Measurements from ENCODE around the gene SLC16A2. TPM values are rescaled to one million over a fixed set of nuclear protein-coding genes. Genes with fewer than 3 reads are reported as not detected.
"Not testable (repeated sequence)": the region's sequence is repeated elsewhere in the genome, so short reads cannot be mapped to it uniquely, and the experiment has no call there.

SLC16A2 gene
- total RNA-seq, 2 experiments from 2014 or later: 1.2 TPM

GRCh38 chrX:74449322-74449936 is 28.1 kb downstream of the SLC16A2 start:
- ChIA-PET CTCF (no interaction called here), POLR2A (interaction anchor here (1.0 kb wide), 1 partner anchor 24 kb away, joined by 3 read pairs; no protein-coding TSS in a partner anchor)
- peak; percentile 35 for DNase-seq
- Mint-ChIP-seq H3K4me3 (no peak overlapping the region), H3K36me3 (no peaks in the 10 kb centered on the region), H3K9me3 (no peaks in the 10 kb centered on the region), H3K27ac (no peak overlapping the region), H3K27me3 (no peaks in the 10 kb centered on the region), H3K4me1 (ENCODE audit: low read depth) (peaks cover 28% of the 10 kb centered on the region)
- intact Hi-C loops (cut with micrococcal nuclease): no loop called here

GRCh38 chrX:74449937-74450330 is 28.6 kb downstream of the SLC16A2 start:
- H3K36me3 Mint-ChIP-seq: no peaks in the 10 kb centered on the region
- CTCF ChIA-PET: no interaction called here
- no peak overlapping the region for H3K4me3 Mint-ChIP-seq
- H3K27ac Mint-ChIP-seq: no peak overlapping the region
- no peak for DNase-seq
- H3K27me3 Mint-ChIP-seq: no peaks in the 10 kb centered on the region
- intact Hi-C loops (cut with micrococcal nuclease): loop anchor here (2.0 to 10.0 kb wide), 2 partner anchors 27 to 235 kb away; no protein-coding TSS in a partner anchor
- H3K4me1 Mint-ChIP-seq (ENCODE audit: low read depth): peaks cover 28% of the 10 kb centered on the region
- no peaks in the 10 kb centered on the region for H3K9me3 Mint-ChIP-seq
- POLR2A ChIA-PET: no interaction called here

- DNase-seq: peak; percentile 40
- peak overlapping the region; percentile 80 for H3K27ac Mint-ChIP-seq
- ChIA-PET POLR2A (interaction anchor here (1.1 kb wide), 2 partner anchors 84 to 89 kb away, joined by 3 to 6 read pairs; no protein-coding TSS in a partner anchor), CTCF (no interaction called here)
- H3K27me3 Mint-ChIP-seq: no peaks in the 10 kb centered on the region
- no peaks in the 10 kb centered on the region for H3K9me3 Mint-ChIP-seq
- peaks cover 28% of the 10 kb centered on the region for H3K4me1 Mint-ChIP-seq (ENCODE audit: low read depth)
- H3K4me3 Mint-ChIP-seq: no peak overlapping the region
- intact Hi-C loops (cut with micrococcal nuclease): loop anchor here (1.0 to 10.0 kb wide), 7 partner anchors 28 to 236 kb away; no protein-coding TSS in a partner anchor
- no peaks in the 10 kb centered on the region for H3K36me3 Mint-ChIP-seq
Measured at GRCh38 chrX:74450803-74451449, 29.6 kb downstream of the SLC16A2 start.

GRCh38 chrX:74451450-74452198 is 30.3 kb downstream of the SLC16A2 start:
- Mint-ChIP-seq H3K27ac (peak overlapping the region; percentile 80), H3K27me3 (no peaks in the 10 kb centered on the region), H3K4me1 (ENCODE audit: low read depth) (peaks cover 28% of the 10 kb centered on the region), H3K36me3 (no peaks in the 10 kb centered on the region), H3K4me3 (peak overlapping the region; percentile 8), H3K9me3 (no peaks in the 10 kb centered on the region)
- POLR2A ChIA-PET: interaction anchor here (1.1 kb wide), 2 partner anchors 83 to 89 kb away, joined by 3 to 6 read pairs; no protein-coding TSS in a partner anchor
- CTCF ChIA-PET: no interaction called here
- no peak for DNase-seq
- intact Hi-C loops (cut with micrococcal nuclease): loop anchor here (1.0 to 10.0 kb wide), 7 partner anchors 29 to 237 kb away; no protein-coding TSS in a partner anchor

GRCh38 chrX:74452199-74452481 is 30.8 kb downstream of the SLC16A2 start:
- POLR2A ChIA-PET: no interaction called here
- CTCF ChIA-PET: no interaction called here
- H3K27ac Mint-ChIP-seq: no peak overlapping the region
- H3K4me1 Mint-ChIP-seq (ENCODE audit: low read depth): peaks cover 28% of the 10 kb centered on the region
- DNase-seq: no peak
- no peaks in the 10 kb centered on the region for H3K36me3 Mint-ChIP-seq
- intact Hi-C loops (cut with micrococcal nuclease): loop anchor here (10.0 kb wide), 1 partner anchor 237 kb away; no protein-coding TSS in a partner anchor
- no peaks in the 10 kb centered on the region for H3K9me3 Mint-ChIP-seq
- no peaks in the 10 kb centered on the region for H3K27me3 Mint-ChIP-seq
- H3K4me3 Mint-ChIP-seq: no peak overlapping the region

- Mint-ChIP-seq H3K36me3 (no peaks in the 10 kb centered on the region), H3K27me3 (no peaks in the 10 kb centered on the region), H3K4me3 (no peak overlapping the region), H3K9me3 (no peaks in the 10 kb centered on the region), H3K27ac (no peak overlapping the region), H3K4me1 (ENCODE audit: low read depth) (peaks cover 28% of the 10 kb centered on the region)
- DNase-seq: no peak
- POLR2A ChIA-PET: no interaction called here
- CTCF ChIA-PET: no interaction called here
- intact Hi-C loops (cut with micrococcal nuclease): loop anchor here (10.0 kb wide), 1 partner anchor 238 kb away; no protein-coding TSS in a partner anchor
Measured at GRCh38 chrX:74453178-74453577, 31.9 kb downstream of the SLC16A2 start.

- DNase-seq, POLR2A ChIA-PET, CTCF ChIA-PET, H3K36me3 Mint-ChIP-seq, H3K9me3 Mint-ChIP-seq, H3K27ac Mint-ChIP-seq, H3K27me3 Mint-ChIP-seq, H3K4me3 Mint-ChIP-seq: not testable (repeated sequence)
- intact Hi-C loops (cut with micrococcal nuclease): loop anchor here (10.0 kb wide), 1 partner anchor 239 kb away; no protein-coding TSS in a partner anchor
- peaks cover 28% of the 10 kb centered on the region for H3K4me1 Mint-ChIP-seq (ENCODE audit: low read depth)
Measured at GRCh38 chrX:74454233-74454632, 32.9 kb downstream of the SLC16A2 start.

- CTCF ChIA-PET: no interaction called here
- Mint-ChIP-seq H3K27me3 (no peaks in the 10 kb centered on the region), H3K27ac (no peak overlapping the region), H3K36me3 (no peaks in the 10 kb centered on the region), H3K4me1 (ENCODE audit: low read depth) (no peaks in the 10 kb centered on the region), H3K9me3 (no peaks in the 10 kb centered on the region), H3K4me3 (no peak overlapping the region)
- intact Hi-C loops (cut with micrococcal nuclease): loop anchor here (10.0 kb wide), 1 partner anchor 244 kb away; no protein-coding TSS in a partner anchor
- DNase-seq: no peak
- POLR2A ChIA-PET: no interaction called here
Measured at GRCh38 chrX:74458736-74459135, 37.4 kb downstream of the SLC16A2 start.

GRCh38 chrX:74461384-74461783 is 40.1 kb downstream of the SLC16A2 start:
- no peak overlapping the region for H3K4me3 Mint-ChIP-seq

GRCh38 chrX:74464722-74465121 is 43.4 kb downstream of the SLC16A2 start:
- CTCF ChIA-PET: no interaction called here
- Mint-ChIP-seq H3K36me3 (no peaks in the 10 kb centered on the region), H3K27me3 (no peaks in the 10 kb centered on the region), H3K4me1 (ENCODE audit: low read depth) (no peaks in the 10 kb centered on the region), H3K27ac (no peak overlapping the region), H3K9me3 (no peaks in the 10 kb centered on the region), H3K4me3 (no peak overlapping the region)
- DNase-seq: no peak
- intact Hi-C loops (cut with micrococcal nuclease): no loop called here
- POLR2A ChIA-PET: no interaction called here

More at GRCh38 chrX:74461384-74461783, 40.1 kb downstream of the SLC16A2 start:
- intact Hi-C loops (cut with micrococcal nuclease): no loop called here
- Mint-ChIP-seq H3K27me3 (no peaks in the 10 kb centered on the region), H3K36me3 (no peaks in the 10 kb centered on the region), H3K9me3 (no peaks in the 10 kb centered on the region), H3K4me1 (ENCODE audit: low read depth) (no peaks in the 10 kb centered on the region), H3K27ac (no peak overlapping the region)
- CTCF ChIA-PET: no interaction called here
- DNase-seq: no peak
- POLR2A ChIA-PET: no interaction called here

- no peaks in the 10 kb centered on the region for H3K27me3 Mint-ChIP-seq
- H3K9me3 Mint-ChIP-seq: no peaks in the 10 kb centered on the region
- intact Hi-C loops (cut with micrococcal nuclease): no loop called here
- H3K4me1 Mint-ChIP-seq (ENCODE audit: low read depth): no peaks in the 10 kb centered on the region
- H3K4me3 Mint-ChIP-seq: no peak overlapping the region
- no peak for DNase-seq
- CTCF ChIA-PET: no interaction called here
- no peaks in the 10 kb centered on the region for H3K36me3 Mint-ChIP-seq
- POLR2A ChIA-PET: no interaction called here
- H3K27ac Mint-ChIP-seq: no peak overlapping the region
Measured at GRCh38 chrX:74465424-74465823, 44.1 kb downstream of the SLC16A2 start.

GRCh38 chrX:74467656-74468055 is 46.4 kb downstream of the SLC16A2 start:
- H3K27me3 Mint-ChIP-seq: no peaks in the 10 kb centered on the region
- no peak overlapping the region for H3K4me3 Mint-ChIP-seq
- POLR2A ChIA-PET: no interaction called here
- H3K36me3 Mint-ChIP-seq: no peaks in the 10 kb centered on the region
- no peaks in the 10 kb centered on the region for H3K9me3 Mint-ChIP-seq
- CTCF ChIA-PET: no interaction called here
- H3K4me1 Mint-ChIP-seq (ENCODE audit: low read depth): no peaks in the 10 kb centered on the region
- no peak overlapping the region for H3K27ac Mint-ChIP-seq
- intact Hi-C loops (cut with micrococcal nuclease): no loop called here
- DNase-seq: no peak
